Measurements from ENCODE around the gene RSPRY1.

RSPRY1 gene

GRCh38 chr16:57143149-57143921 is 42.8 kb upstream of the RSPRY1 start:
- Histone ChIP-seq H3K27ac (peak overlapping the region; percentile 1 to 86 (median 80); a peak in 20 of 22 replicates), H3K4me2 (peak overlapping the region; percentile 86 to 98 (median 93)), H3K36me3 (peaks cover 0 to 18% (median 3%) of the 10 kb centered on the region in 11 experiments; a peak in 4 of 22 replicates), H4K20me1 (no peaks in the 10 kb centered on the region; a peak in 1 of 22 replicates), H3K9ac (peak overlapping the region; percentile 8 to 72 (median 55); a peak in 19 of 22 replicates), H3K27me3 (no peaks in the 10 kb centered on the region), H3K4me3 (no peak overlapping the region; a peak in 1 of 20 replicates), H3K9me3 (replicated peaks in 1 of 11) (no peaks in the 10 kb centered on the region), H3K4me1 (peaks cover 99 to 100% (median 100%) of the 10 kb centered on the region in 10 experiments)
- TF ChIP-seq Cebpa-rat (IDR thresholded peaks at IDR 0.05): no peak

GRCh38 chr16:57144027-57144426 is 42.1 kb upstream of the RSPRY1 start:
- H3K27me3 ChIP-seq: no peaks in the 10 kb centered on the region
- H3K4me3 ChIP-seq: no peak overlapping the region; a peak in 1 of 20 replicates
- H3K9me3 ChIP-seq (replicated peaks in 1 of 11): no peaks in the 10 kb centered on the region
- H3K36me3 ChIP-seq: peaks cover under 1 to 25% (median 7%) of the 10 kb centered on the region in 11 experiments; a peak in 8 of 22 replicates
- H3K4me2 ChIP-seq: peak overlapping the region; percentile 86 to 98 (median 93)
- peaks cover 99 to 100% (median 100%) of the 10 kb centered on the region in 10 experiments for H3K4me1 ChIP-seq
- no peak for TF ChIP-seq Cebpa-rat (IDR thresholded peaks at IDR 0.05)
- H3K9ac ChIP-seq: peak overlapping the region in 8 of 11 experiments; percentile 8 to 72 (median 64); a peak in 13 of 22 replicates
- H4K20me1 ChIP-seq: no peaks in the 10 kb centered on the region; a peak in 1 of 22 replicates
- H3K27ac ChIP-seq: peak overlapping the region in 10 of 11 experiments; percentile 49 to 86 (median 80); a peak in 20 of 22 replicates

- peaks cover 4 to 38% (median 17%) of the 10 kb centered on the region in 11 experiments; a peak in 13 of 22 replicates for H3K36me3 ChIP-seq
- no peaks in the 10 kb centered on the region for H4K20me1 ChIP-seq
- H3K4me2 ChIP-seq: peak overlapping the region; percentile 86 to 98 (median 93)
- no peak overlapping the region; a peak in 1 of 20 replicates for H3K4me3 ChIP-seq
- peak overlapping the region in 9 of 11 experiments; percentile 59 to 86 (median 80); a peak in 16 of 22 replicates for H3K27ac ChIP-seq
- no peak for TF ChIP-seq Cebpa-rat (IDR thresholded peaks at IDR 0.05)
- H3K9me3 ChIP-seq (replicated peaks in 1 of 11): no peaks in the 10 kb centered on the region
- peak overlapping the region in 2 of 11 experiments; percentile 19 to 76; a peak in 2 of 22 replicates for H3K9ac ChIP-seq
- H3K4me1 ChIP-seq: peaks cover 86 to 100% (median 100%) of the 10 kb centered on the region in 10 experiments
- H3K27me3 ChIP-seq: no peaks in the 10 kb centered on the region
Measured at GRCh38 chr16:57145046-57146021, 40.8 kb upstream of the RSPRY1 start.

GRCh38 chr16:57146040-57146647 is 40.0 kb upstream of the RSPRY1 start:
- peaks cover 85 to 100% (median 100%) of the 10 kb centered on the region in 10 experiments for H3K4me1 ChIP-seq
- H4K20me1 ChIP-seq: no peaks in the 10 kb centered on the region
- no peaks in the 10 kb centered on the region for H3K27me3 ChIP-seq
- no peaks in the 10 kb centered on the region for H3K9me3 ChIP-seq (replicated peaks in 1 of 11)
- peak overlapping the region in 10 of 11 experiments; percentile 35 to 86 (median 80); a peak in 18 of 22 replicates for H3K27ac ChIP-seq
- peak overlapping the region in 6 of 11 experiments; percentile 64 to 76 (median 72); a peak in 11 of 22 replicates for H3K9ac ChIP-seq
- H3K4me2 ChIP-seq: peak overlapping the region; percentile 86 to 98 (median 93)
- no peak for TF ChIP-seq Cebpa-rat (IDR thresholded peaks at IDR 0.05)
- peaks cover 4 to 46% (median 24%) of the 10 kb centered on the region in 11 experiments; a peak in 15 of 22 replicates for H3K36me3 ChIP-seq
- H3K4me3 ChIP-seq: no peak overlapping the region; a peak in 1 of 20 replicates

- H3K9ac ChIP-seq: peak overlapping the region in 10 of 11 experiments; percentile 3 to 76 (median 66); a peak in 17 of 22 replicates
Measured at GRCh38 chr16:57146735-57147134, 39.4 kb upstream of the RSPRY1 start.

GRCh38 chr16:57147381-57148221 is 38.5 kb upstream of the RSPRY1 start:
- Histone ChIP-seq H4K20me1 (no peaks in the 10 kb centered on the region), H3K4me2 (peak overlapping the region; percentile 86 to 98 (median 93)), H3K27ac (peak overlapping the region in 10 of 11 experiments; percentile 35 to 86 (median 80); a peak in 21 of 22 replicates), H3K9ac (peak overlapping the region in 10 of 11 experiments; percentile 13 to 76 (median 66); a peak in 19 of 22 replicates), H3K9me3 (replicated peaks in 1 of 11) (no peaks in the 10 kb centered on the region), H3K4me3 (peak overlapping the region in 8 of 10 experiments; percentile 10 to 61 (median 39); a peak in 15 of 20 replicates), H3K27me3 (no peaks in the 10 kb centered on the region), H3K36me3 (peaks cover 5 to 48% (median 26%) of the 10 kb centered on the region in 11 experiments; a peak in 17 of 22 replicates), H3K4me1 (peaks cover 85 to 100% (median 100%) of the 10 kb centered on the region in 10 experiments)
- no peak for TF ChIP-seq Cebpa-rat (IDR thresholded peaks at IDR 0.05)

More at GRCh38 chr16:57146735-57147134, 39.4 kb upstream of the RSPRY1 start:
- TF ChIP-seq Cebpa-rat (IDR thresholded peaks at IDR 0.05): no peak
- peak overlapping the region in 7 of 10 experiments; percentile 10 to 61 (median 39); a peak in 10 of 20 replicates for H3K4me3 ChIP-seq
- H4K20me1 ChIP-seq: no peaks in the 10 kb centered on the region
- H3K9me3 ChIP-seq (replicated peaks in 1 of 11): no peaks in the 10 kb centered on the region
- no peaks in the 10 kb centered on the region for H3K27me3 ChIP-seq
- H3K27ac ChIP-seq: peak overlapping the region in 10 of 11 experiments; percentile 35 to 86 (median 80); a peak in 19 of 22 replicates
- H3K36me3 ChIP-seq: peaks cover 4 to 46% (median 24%) of the 10 kb centered on the region in 11 experiments; a peak in 15 of 22 replicates
- peaks cover 85 to 100% (median 100%) of the 10 kb centered on the region in 10 experiments for H3K4me1 ChIP-seq
- H3K4me2 ChIP-seq: peak overlapping the region; percentile 86 to 98 (median 93)

GRCh38 chr16:57148481-57148880 is 37.6 kb upstream of the RSPRY1 start:
- Histone ChIP-seq H3K27me3 (no peaks in the 10 kb centered on the region), H3K4me1 (peaks cover 83 to 100% (median 100%) of the 10 kb centered on the region in 10 experiments), H3K9me3 (replicated peaks in 1 of 11) (no peaks in the 10 kb centered on the region), H3K9ac (peak overlapping the region in 7 of 11 experiments; percentile 64 to 76 (median 71); a peak in 13 of 22 replicates), H3K36me3 (peaks cover 13 to 51% (median 35%) of the 10 kb centered on the region in 11 experiments), H3K4me3 (no peak overlapping the region; a peak in 1 of 20 replicates), H4K20me1 (no peaks in the 10 kb centered on the region), H3K4me2 (peak overlapping the region; percentile 86 to 98 (median 93)), H3K27ac (peak overlapping the region in 10 of 11 experiments; percentile 34 to 86 (median 80); a peak in 19 of 22 replicates)
- no peak for TF ChIP-seq Cebpa-rat (IDR thresholded peaks at IDR 0.05)

Measured in BLaER1 treated with 17β-estradiol and CSF1 and Interleukin-3, amounts not matched to agents 10 nM and 100 nM (cell line).